ENCODE data around the gene CHD5. TPM values are rescaled to one million over a fixed set of nuclear protein-coding genes. Genes with fewer than 3 reads are reported as not detected.

Gene CHD5
- total RNA-seq, 1 experiment from 2014 or later = 6.1 TPM

DNA sequence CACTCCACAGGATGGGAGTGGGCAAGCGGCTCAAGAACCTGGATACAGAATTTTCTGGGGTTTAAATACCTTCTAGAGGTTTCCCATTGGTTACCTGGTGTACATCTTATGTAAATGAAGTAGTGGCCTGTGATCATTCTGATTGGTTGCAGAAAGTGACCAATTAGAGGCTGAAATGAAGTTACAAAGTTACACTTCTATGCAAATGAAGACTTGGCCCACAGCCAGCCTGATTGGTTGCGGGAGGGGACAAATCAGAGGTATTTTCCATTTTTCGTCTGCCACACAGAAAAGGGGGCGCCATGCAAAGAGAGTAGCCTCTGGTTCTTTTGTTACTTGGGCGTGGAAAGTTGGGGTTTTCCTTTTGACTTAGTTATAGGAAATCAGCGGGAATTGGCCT is 125.5 kb downstream of the CHD5 start:
- no peaks in the 10 kb centered on the region for H3K27me3 ChIP-seq (ENCODE audit: insufficient read depth, low read length)
- no peak for ATAC-seq
- no peak for DNase-seq (ENCODE audit: low read depth, low spot score)
- intact Hi-C loops (cut with micrococcal nuclease) = loop anchor here (5.0 to 10.0 kb wide), 2 partner anchors 128 to 290 kb away; partner anchors contain the start of gene CHD5
- RAD21 ChIA-PET (ENCODE audit: low non-redundant PET in 1 of 2, low total read pairs in 2 of 2, uncharacterized antibody in 2 of 2, unreplicated experiment in 2 of 2) = interaction anchor here in 1 of 2 experiments (0.6 kb wide), 1 partner anchor 54 kb away, joined by 4 read pairs; no protein-coding TSS in a partner anchor
- no peaks in the 10 kb centered on the region for H3K79me2 ChIP-seq (ENCODE audit: insufficient read depth, low read length)
- H3K27ac ChIP-seq (ENCODE audit: low read depth, low read length) = no peak overlapping the region
- H3K9ac ChIP-seq (ENCODE audit: low read length) = no peak overlapping the region
- H3K4me2 ChIP-seq (ENCODE audit: low read length) = no peak overlapping the region
- H3K9me3 ChIP-seq (ENCODE audit: control insufficient read depth in 1 of 2, insufficient read depth in 1 of 2, low read depth in 1 of 2, low read length in 2 of 2) = no peaks in the 10 kb centered on the region
- CTCF ChIA-PET = no interaction called here
- peaks cover 0 to 11% of the 10 kb centered on the region in 2 experiments; a peak in 1 of 4 replicates for H3K4me1 ChIP-seq (ENCODE audit: control insufficient read depth in 1 of 2, insufficient read depth in 2 of 2, low read length in 2 of 2)
- POLR2A ChIA-PET = no interaction called here
- no peak overlapping the region for H2AFZ ChIP-seq (ENCODE audit: low read depth, low read length, poor library complexity, severe bottlenecking)
- H3K9me2 ChIP-seq (ENCODE audit: insufficient read depth) = no peaks in the 10 kb centered on the region
- no TSS peak for BruUV-seq (replicated peaks)
- H3K36me3 ChIP-seq (ENCODE audit: control insufficient read depth in 1 of 2, insufficient read depth in 2 of 2, low read length in 2 of 2) = no peaks in the 10 kb centered on the region
- H3K4me3 ChIP-seq (replicated peaks in 1 of 2; ENCODE audit: low read depth in 1 of 2, low read length in 2 of 2) = no peak overlapping the region
- H4K20me1 ChIP-seq (ENCODE audit: insufficient read depth) = no peaks in the 10 kb centered on the region
- TF ChIP-seq POLR2A (IDR thresholded peaks at IDR 0.05; ENCODE audit: borderline replicate concordance, extremely low read depth, insufficient read depth, insufficient read length) = no peak
- TF ChIP-seq SP1 (IDR thresholded peaks at IDR 0.05; ENCODE audit: low read depth) = no peak
- no peak for TF ChIP-seq EZH2 (IDR thresholded peaks at IDR 0.05)

DNA sequence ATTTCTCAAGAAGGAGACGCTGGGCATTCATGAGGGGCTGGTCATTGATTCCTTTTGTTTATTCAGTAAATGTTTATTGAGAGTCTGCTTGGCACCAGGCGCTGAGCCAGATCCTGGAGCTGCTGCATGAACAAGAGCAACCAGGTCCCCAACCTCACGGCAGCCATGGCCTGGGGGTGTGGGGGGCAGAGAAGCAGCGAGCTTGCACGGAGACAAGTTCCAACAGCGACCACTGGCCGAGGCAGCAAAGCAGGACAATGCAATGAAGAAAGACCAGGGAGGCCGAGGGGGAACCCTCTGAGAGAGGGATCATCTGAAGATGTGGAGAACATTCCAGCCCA is 126.9 kb downstream of the CHD5 start:
- Histone ChIP-seq H3K4me2 (ENCODE audit: low read length) (no peak overlapping the region), H3K9me2 (ENCODE audit: insufficient read depth) (no peaks in the 10 kb centered on the region), H3K27me3 (ENCODE audit: insufficient read depth, low read length) (no peaks in the 10 kb centered on the region), H3K36me3 (ENCODE audit: control insufficient read depth in 1 of 2, insufficient read depth in 2 of 2, low read length in 2 of 2) (no peaks in the 10 kb centered on the region), H3K9ac (ENCODE audit: low read length) (no peak overlapping the region), H3K4me3 (replicated peaks in 1 of 2; ENCODE audit: low read depth in 1 of 2, low read length in 2 of 2) (no peak overlapping the region), H3K9me3 (ENCODE audit: control insufficient read depth in 1 of 2, insufficient read depth in 1 of 2, low read depth in 1 of 2, low read length in 2 of 2) (no peaks in the 10 kb centered on the region), H3K4me1 (ENCODE audit: control insufficient read depth in 1 of 2, insufficient read depth in 2 of 2, low read length in 2 of 2) (no peaks in the 10 kb centered on the region), H3K27ac (ENCODE audit: low read depth, low read length) (no peak overlapping the region), H2AFZ (ENCODE audit: low read depth, low read length, poor library complexity, severe bottlenecking) (no peak overlapping the region), H4K20me1 (ENCODE audit: insufficient read depth) (no peaks in the 10 kb centered on the region), H3K79me2 (ENCODE audit: insufficient read depth, low read length) (no peaks in the 10 kb centered on the region)
- BruUV-seq (replicated peaks) = no TSS peak
- DNase-seq (ENCODE audit: low read depth, low spot score) = no peak
- ATAC-seq = no peak
- CTCF ChIA-PET = interaction anchor here (0.8 to 1.6 kb wide), 5 partner anchors 28 to 192 kb away, joined by 3 to 11 read pairs (median 4); no protein-coding TSS in a partner anchor
- RAD21 ChIA-PET (ENCODE audit: low non-redundant PET in 1 of 2, low total read pairs in 2 of 2, uncharacterized antibody in 2 of 2, unreplicated experiment in 2 of 2) = interaction anchor here (0.5 to 1.4 kb wide), 3 partner anchors 58 to 192 kb away, joined by 4 to 5 read pairs (median 5); no protein-coding TSS in a partner anchor
- intact Hi-C loops (cut with micrococcal nuclease) = loop anchor here (1.0 to 10.0 kb wide), 4 partner anchors 46 to 292 kb away; partner anchors contain the start of gene CHD5
- POLR2A ChIA-PET = no interaction called here
- TF ChIP-seq EGR1 (IDR thresholded peaks at IDR 0.05; ENCODE audit: low read depth) (no peak), ZFX (IDR thresholded peaks at IDR 0.05) (no peak), CBX3 (IDR thresholded peaks at IDR 0.05; ENCODE audit: low read depth) (no peak), SP1 (IDR thresholded peaks at IDR 0.05; ENCODE audit: low read depth) (no peak), FOSL1 (IDR thresholded peaks at IDR 0.05; ENCODE audit: low read depth) (no peak), SIN3A (IDR thresholded peaks at IDR 0.05; ENCODE audit: low read depth) (no peak), POLR2AphosphoS5 (IDR thresholded peaks at IDR 0.05; ENCODE audit: low read depth, low read length) (no peak), CEBPB (IDR thresholded peaks at IDR 0.05; ENCODE audit: low read depth) (no peak), SRF (IDR thresholded peaks at IDR 0.05; ENCODE audit: low read depth) (no peak)
- TF ChIP-seq, protein P1, sequence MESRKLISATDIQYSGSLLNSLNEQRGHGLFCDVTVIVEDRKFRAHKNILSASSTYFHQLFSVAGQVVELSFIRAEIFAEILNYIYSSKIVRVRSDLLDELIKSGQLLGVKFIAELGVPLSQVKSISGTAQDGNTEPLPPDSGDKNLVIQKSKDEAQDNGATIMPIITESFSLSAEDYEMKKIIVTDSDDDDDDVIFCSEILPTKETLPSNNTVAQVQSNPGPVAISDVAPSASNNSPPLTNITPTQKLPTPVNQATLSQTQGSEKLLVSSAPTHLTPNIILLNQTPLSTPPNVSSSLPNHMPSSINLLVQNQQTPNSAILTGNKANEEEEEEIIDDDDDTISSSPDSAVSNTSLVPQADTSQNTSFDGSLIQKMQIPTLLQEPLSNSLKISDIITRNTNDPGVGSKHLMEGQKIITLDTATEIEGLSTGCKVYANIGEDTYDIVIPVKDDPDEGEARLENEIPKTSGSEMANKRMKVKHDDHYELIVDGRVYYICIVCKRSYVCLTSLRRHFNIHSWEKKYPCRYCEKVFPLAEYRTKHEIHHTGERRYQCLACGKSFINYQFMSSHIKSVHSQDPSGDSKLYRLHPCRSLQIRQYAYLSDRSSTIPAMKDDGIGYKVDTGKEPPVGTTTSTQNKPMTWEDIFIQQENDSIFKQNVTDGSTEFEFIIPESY (IDR thresholded peaks at IDR 0.05; ENCODE audit: extremely low read depth, insufficient replicate concordance, low read length) = no peak
- TF ChIP-seq, protein P2, sequence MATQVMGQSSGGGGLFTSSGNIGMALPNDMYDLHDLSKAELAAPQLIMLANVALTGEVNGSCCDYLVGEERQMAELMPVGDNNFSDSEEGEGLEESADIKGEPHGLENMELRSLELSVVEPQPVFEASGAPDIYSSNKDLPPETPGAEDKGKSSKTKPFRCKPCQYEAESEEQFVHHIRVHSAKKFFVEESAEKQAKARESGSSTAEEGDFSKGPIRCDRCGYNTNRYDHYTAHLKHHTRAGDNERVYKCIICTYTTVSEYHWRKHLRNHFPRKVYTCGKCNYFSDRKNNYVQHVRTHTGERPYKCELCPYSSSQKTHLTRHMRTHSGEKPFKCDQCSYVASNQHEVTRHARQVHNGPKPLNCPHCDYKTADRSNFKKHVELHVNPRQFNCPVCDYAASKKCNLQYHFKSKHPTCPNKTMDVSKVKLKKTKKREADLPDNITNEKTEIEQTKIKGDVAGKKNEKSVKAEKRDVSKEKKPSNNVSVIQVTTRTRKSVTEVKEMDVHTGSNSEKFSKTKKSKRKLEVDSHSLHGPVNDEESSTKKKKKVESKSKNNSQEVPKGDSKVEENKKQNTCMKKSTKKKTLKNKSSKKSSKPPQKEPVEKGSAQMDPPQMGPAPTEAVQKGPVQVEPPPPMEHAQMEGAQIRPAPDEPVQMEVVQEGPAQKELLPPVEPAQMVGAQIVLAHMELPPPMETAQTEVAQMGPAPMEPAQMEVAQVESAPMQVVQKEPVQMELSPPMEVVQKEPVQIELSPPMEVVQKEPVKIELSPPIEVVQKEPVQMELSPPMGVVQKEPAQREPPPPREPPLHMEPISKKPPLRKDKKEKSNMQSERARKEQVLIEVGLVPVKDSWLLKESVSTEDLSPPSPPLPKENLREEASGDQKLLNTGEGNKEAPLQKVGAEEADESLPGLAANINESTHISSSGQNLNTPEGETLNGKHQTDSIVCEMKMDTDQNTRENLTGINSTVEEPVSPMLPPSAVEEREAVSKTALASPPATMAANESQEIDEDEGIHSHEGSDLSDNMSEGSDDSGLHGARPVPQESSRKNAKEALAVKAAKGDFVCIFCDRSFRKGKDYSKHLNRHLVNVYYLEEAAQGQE (IDR thresholded peaks at IDR 0.05; ENCODE audit: low read depth) = no peak
- TF ChIP-seq, protein P3, sequence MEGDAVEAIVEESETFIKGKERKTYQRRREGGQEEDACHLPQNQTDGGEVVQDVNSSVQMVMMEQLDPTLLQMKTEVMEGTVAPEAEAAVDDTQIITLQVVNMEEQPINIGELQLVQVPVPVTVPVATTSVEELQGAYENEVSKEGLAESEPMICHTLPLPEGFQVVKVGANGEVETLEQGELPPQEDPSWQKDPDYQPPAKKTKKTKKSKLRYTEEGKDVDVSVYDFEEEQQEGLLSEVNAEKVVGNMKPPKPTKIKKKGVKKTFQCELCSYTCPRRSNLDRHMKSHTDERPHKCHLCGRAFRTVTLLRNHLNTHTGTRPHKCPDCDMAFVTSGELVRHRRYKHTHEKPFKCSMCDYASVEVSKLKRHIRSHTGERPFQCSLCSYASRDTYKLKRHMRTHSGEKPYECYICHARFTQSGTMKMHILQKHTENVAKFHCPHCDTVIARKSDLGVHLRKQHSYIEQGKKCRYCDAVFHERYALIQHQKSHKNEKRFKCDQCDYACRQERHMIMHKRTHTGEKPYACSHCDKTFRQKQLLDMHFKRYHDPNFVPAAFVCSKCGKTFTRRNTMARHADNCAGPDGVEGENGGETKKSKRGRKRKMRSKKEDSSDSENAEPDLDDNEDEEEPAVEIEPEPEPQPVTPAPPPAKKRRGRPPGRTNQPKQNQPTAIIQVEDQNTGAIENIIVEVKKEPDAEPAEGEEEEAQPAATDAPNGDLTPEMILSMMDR (IDR thresholded peaks at IDR 0.05 in 2 of 3, conservative IDR thresholded peaks at IDR 0.05 in 1 of 3; ENCODE audit: borderline replicate concordance in 1 of 3, insufficient read depth in 1 of 3, low read depth in 2 of 3, low read length in 2 of 3) = no peak
